HG02943 (cell line): ENCODE data around the gene KCNE1.
"Not testable (repeated sequence)": the region's sequence is repeated elsewhere in the genome, so short reads cannot be mapped to it uniquely, and the experiment has no call there.

Experiments
- ATAC-seq: cut with Tn5 transposase; IDR thresholded peaks from one replicate; pipeline ENCODE4 v1.9.1; 2021; ENCODE audit warnings: mild to moderate bottlenecking, low read depth, moderate library complexity; ENCODE audit not compliant: unreplicated experiment

KCNE1 gene

GRCh38 chr21:34429710-34430109, 82.3 kb downstream of the KCNE1 start:
- ATAC-seq = not testable (repeated sequence)

DNA sequence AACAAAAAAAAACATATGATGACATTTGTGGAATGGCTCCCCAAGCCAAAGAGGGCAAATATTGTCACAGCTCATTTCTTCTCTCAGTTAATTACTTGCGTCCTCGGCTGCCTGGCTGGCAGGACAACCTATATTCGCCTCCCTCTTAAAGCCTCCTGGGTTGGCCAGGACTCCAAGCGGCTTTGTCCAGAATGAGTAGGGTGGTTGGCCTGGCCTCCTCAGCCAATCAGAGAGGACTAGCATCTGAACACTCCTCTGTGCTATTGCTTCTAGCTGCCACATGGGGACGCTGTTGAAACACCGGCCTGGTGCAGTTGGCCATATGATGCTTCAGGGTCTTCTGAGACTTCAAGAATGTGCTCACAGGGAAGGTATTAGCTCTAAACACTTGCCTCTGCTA, 83.6 kb downstream of the KCNE1 start:
- ATAC-seq = not testable (repeated sequence)

- ATAC-seq = not testable (repeated sequence)
Measured at GRCh38 chr21:34427339-34427738, 84.7 kb downstream of the KCNE1 start.

DNA sequence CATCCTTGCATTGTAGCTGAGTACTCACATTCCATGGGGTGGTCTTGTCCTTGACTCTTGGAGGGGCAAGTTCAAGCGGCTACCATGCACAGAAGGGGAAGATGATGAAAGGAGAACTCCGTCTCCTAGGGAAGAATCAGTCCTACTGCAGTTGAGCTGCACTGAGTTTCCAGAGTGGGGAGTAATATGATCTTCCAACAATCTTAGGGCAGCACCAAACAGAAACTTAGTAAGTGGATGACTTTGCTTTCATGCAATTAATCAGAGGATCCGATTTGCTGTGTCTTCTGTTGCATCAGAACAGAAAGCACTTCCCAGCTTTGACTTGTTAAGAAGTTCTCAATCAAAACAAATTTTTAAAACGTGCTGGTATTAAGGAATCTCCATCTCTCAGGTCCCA, 88.2 kb downstream of the KCNE1 start, which contains the start of gene SMIM34:
TSS of gene SMIM34 (minus strand) at position 147 of the 400 bp plus-strand sequence. CDS start at position 35, 112 bp downstream.
- ATAC-seq = not testable (repeated sequence)

GRCh38 chr21:34417448-34418077, 94.4 kb downstream of the KCNE1 start:
- ATAC-seq = not testable (repeated sequence)

GRCh38 chr21:34407294-34407693, 104.7 kb downstream of the KCNE1 start:
- not testable (repeated sequence) for ATAC-seq

DNA sequence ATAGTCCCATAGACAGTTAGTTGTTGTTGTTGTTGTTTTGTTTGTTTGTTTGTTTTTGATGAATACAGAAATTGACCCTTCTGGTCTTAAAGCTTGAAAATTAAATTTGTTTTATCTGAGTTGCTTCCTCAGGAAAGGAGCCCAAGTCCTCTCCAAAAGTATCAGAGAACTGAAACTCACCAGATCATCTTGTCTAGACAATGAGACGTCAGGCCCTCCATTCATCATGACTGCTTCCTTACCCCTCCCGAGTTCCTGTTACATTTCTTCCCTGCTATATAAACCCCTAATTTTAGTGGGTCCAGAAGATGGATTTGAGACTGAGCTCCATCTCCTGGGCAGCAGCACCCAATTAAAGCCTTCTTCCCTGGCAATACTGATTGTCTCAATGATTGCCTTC, 105.3 kb downstream of the KCNE1 start:
- not testable (repeated sequence) for ATAC-seq

- ATAC-seq = not testable (repeated sequence)
Measured at GRCh38 chr21:34406102-34406501, 105.9 kb downstream of the KCNE1 start.

DNA sequence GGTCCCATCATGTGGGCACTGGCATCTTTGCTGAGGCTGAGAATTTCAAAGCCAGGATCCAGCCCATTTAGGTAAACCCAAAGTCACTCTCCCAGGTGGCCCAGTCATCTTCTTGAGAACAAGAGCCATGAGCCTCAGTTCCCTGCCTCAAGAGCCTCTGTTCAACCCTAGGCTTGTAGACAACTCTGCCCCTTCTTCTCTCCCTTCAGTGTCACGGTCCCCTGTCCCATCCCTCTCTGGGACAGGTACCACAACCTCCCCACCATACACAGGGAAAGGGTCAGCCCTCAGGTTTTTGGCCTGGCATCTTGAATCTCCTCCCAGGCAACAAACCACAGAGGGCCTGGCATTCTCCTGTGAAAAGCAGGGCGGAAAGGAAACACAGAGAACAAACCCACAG, 106.3 kb downstream of the KCNE1 start:
- ATAC-seq = not testable (repeated sequence)

DNA sequence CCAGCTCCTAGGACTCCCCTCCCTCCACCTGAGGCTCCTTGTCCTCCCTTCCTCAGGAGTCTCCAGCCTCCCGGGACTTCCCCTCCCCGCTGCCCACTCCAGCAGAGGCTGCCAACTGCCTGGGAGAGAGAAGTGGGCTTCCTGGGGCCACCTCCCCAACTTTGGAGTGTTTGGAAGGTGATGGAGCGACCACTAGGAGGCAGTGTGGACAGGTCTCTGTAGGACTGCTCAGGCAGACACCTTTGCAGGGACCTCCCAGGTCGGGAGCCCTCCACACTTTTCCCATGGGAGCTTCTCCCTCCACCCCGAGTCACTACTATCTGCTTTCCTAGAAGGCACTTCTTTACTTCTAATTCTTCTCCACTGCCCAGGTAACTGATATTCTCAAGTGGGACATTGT, 107.3 kb downstream of the KCNE1 start:
- ATAC-seq = not testable (repeated sequence)

DNA sequence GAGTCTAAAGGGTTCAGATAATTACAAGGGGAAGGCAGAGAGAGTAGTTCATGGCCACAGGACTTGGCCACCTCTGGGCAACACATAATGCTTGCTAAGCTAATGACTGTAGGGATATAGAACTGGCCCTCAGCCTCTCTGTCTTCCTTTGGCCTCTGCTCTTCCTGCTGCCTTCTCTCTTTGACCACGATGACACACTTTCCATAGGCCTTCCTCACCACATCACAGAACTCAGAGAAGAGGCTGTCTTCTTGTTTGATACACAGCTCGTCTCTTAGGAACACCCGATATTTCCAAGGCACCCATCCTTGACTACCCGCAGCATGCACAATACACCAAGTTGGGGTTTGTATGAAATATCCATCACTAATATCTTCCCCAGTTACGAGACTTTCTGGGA, 111.5 kb downstream of the KCNE1 start:
- ATAC-seq = not testable (repeated sequence)
